CD4-positive, alpha-beta T cell treated with Interleukin-6 at 100 ng/mL for 8 hours (primary cell): ENCODE data around the gene VPS11.
"Not testable (repeated sequence)": the region's sequence is repeated elsewhere in the genome, so short reads cannot be mapped to it uniquely, and the experiment has no call there.

Experiments
- DNase-seq: peaks from one replicate; pipeline ENCODE4 v3.0.0-alpha.2; 2020; ENCODE audit warnings: mixed read lengths, low spot score

VPS11 gene

DNA sequence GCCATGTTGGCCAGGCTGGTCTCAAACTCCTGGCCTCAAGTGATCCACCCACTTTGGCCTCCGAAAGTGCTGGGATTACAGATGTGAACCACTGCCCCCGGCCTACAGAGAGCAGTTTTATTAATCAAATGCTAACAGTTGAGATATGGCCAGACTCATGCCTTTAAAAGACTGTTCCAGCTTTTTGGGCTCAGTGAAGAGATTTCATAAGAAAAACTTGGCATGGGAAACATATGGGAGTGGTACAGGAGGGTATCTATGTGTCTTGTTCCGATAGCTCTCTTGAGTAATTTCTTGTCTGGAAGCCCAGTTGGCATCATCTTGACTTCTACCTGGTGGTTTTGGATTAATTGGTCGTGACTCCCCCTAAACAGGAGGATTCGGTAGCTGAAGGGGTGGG lies 28.7 kb upstream of the VPS11 start:
- DNase-seq: no peak

GRCh38 chr11:119039471-119039870 lies 28.1 kb upstream of the VPS11 start:
- not testable (repeated sequence) for DNase-seq

GRCh38 chr11:119041821-119042514 lies 25.6 kb upstream of the VPS11 start:
- DNase-seq: no peak

- DNase-seq: no peak
These were observed 24.7 kb upstream of the VPS11 start for GRCh38 chr11:119042927-119043326.

- no peak for DNase-seq
These were observed 22.9 kb upstream of the VPS11 start for GRCh38 chr11:119044708-119045107.

DNA sequence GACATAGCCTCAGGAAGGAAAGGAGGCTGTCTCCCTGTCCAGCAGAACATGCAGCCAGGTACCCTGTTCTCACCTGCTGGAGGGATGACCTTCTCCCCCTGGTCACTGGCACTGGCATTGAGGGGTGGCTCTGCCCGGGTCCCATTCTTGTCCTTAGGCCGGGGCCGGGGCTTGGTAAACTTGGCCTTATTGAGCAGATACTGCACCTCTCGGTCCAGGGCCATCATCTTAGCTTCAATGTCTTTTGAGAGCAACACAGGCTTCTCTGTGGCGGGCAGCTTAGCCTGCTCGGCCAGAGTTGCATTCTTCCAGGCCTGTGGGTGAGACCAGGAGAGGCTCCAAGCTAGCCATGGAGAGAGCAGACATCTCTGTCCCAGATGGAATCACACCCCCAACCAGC lies 21.1 kb upstream of the VPS11 start:
- DNase-seq: no peak

DNA sequence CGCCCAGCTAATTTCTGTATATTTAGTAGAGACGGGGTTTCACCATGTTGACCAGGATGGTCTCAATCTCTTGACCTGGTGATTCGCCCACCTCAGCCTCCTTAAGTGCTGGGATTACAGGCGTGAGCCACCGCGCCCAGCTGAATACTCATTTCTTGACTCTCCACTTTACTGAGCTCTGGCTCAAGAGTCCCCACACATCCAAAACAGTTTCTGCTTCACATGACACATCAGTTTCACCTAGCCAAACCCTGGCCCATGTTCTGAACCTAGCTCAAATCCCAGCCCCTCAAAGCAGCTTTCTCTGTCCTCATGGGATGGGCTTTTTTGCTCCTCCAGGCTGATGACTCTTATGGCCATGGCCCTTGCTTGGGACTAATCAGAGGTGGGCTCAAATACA lies 20.4 kb upstream of the VPS11 start:
- no peak for DNase-seq

- no peak for DNase-seq
These were observed 19.0 kb upstream of the VPS11 start for GRCh38 chr11:119048644-119049043.

DNA sequence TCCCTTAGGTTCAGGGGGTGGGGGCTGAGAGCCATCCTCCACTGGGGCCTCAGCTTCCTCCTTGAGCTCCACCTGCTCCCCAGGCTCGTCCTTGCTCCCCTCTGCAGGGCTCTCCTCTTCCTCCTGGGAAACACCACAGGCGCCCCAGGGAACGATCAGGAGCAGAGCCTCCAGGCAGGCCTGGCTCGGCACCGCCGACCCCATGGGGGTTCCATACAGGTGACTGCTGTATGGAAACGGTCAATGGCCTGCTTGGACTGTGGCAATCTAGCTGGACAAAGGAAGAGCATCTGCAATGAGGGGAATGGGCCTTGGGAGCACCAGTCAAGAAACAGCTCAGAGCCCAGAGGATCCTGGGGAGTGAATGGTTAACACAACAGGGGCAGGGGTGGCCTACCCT lies 18.5 kb upstream of the VPS11 start:
- no peak for DNase-seq

DNA sequence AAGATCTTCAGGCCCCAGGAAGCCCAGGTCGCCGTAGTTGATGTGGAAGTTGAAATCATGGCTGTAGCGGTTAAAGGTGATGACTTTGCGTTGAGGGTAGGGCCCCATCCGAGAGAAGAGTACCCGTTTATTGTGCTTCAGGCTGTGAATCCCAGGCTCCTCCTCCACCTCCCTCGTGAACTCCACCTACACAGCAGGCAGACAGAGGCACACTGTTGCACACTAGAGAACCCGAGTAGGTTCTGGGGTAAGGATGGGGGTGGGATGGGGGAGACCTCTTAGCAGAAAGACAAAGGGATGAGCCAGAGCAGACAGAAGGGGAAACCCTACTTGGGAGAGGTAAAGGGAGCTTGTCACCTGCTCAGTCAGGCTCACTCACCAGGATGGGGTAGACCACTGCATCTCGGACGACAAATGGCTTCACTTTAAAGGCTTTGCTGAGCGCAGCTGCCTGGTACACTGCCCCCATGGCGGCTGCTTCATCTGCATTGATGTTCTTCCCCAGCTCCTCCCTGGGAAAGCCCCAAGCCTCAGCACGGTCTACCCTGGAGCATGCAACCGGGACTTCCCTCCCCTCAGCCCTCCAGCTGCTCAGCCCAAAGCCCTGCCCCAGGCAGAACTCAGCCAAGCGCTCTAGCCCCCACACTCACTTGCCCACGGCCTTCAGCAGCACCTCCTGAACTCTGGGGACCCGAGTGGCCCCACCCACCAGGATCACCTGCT lies 16.0 kb upstream of the VPS11 start:
- DNase-seq: no peak

GRCh38 chr11:119052163-119052814 lies 15.3 kb upstream of the VPS11 start:
- no peak for DNase-seq

- no peak for DNase-seq
These were observed 13.2 kb upstream of the VPS11 start for GRCh38 chr11:119054418-119054817.

GRCh38 chr11:119055901-119056300 lies 11.7 kb upstream of the VPS11 start:
- no peak for DNase-seq

GRCh38 chr11:119056421-119056999 lies 11.1 kb upstream of the VPS11 start:
- DNase-seq: peak; percentile 18

DNA sequence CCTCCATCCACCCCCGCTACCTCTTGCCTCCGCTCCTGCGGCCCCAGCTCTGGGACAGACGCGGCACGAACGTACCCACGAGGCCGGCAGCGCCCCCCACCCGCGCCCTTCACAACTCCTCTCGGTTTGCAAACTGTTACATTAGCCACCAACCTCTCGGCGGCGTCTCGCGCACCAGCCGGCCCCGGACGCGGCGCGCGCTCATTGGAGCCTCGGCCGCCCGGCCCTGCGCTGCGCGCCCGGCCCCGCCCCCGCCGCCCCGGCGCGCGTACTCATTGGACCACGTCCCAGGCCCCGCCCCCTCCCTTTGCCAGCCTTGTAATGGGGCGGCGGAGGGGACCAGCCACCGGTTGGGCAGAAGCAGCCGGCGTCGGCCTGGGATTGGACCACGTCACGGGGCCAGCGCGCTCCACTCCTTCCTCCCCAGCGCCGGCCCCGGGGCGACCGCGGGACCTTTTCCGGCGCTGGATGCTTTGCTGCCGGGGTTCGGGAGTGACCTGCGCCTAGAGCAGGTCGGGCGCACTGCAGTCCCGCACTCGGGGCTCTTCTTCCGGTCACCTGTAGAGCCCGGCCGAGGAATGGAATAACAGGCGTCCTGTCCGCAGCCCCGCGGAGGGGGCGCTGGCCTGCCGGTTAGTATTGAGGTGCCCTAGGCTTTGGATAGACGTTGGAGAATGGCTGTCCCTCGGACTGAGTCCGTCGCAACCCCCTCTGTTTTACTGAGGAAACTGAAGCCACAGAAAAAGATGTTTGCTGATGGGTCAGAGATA lies 10.4 kb upstream of the VPS11 start, which contains the start of gene HYOU1:
Gene HYOU1 (minus strand): TSS at position 206 of the 770 bp plus-strand sequence. CDS start 1,045 bp downstream, outside the sequence.
- peak; percentile 98 for DNase-seq

DNA sequence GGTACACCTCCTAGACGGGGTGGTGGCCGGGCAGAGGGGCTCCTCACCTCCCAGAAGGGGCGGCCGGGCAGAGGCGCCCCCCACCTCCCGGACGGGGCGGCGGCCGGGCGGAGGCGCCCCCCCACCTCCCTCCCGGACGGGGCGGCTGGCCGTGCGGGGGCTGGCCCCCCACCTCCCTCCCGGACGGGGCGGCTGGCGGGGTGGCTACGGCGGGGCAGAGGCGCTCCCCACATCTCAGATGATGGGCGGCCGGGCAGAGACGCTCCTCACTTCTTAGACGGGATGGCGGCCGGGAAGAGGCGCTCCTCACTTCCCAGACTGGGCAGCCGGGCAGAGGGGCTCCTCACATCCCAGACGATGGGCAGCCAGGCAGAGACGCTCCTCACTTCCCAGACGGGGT lies 8.5 kb upstream of the VPS11 start:
- not testable (repeated sequence) for DNase-seq

DNA sequence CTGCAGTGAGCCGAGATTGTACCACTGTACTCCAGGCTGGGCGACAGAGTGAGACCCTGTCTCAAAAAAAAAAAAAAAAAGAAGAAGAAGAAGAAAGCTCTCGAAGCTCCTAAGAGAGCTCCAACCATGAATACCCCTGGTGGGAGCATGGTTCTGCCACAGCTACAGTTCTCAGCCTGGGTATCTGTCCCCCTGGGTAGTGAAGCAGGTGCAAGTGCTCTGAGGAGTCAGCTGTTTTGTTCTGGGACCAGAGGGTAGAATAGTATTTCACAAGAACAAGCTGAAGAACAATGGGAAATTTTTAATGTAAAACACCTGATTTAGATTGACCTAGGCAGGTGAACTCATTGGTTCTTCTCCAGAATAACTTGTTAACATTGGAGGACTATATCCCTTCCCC lies 6.4 kb upstream of the VPS11 start:
- DNase-seq: no peak

DNA sequence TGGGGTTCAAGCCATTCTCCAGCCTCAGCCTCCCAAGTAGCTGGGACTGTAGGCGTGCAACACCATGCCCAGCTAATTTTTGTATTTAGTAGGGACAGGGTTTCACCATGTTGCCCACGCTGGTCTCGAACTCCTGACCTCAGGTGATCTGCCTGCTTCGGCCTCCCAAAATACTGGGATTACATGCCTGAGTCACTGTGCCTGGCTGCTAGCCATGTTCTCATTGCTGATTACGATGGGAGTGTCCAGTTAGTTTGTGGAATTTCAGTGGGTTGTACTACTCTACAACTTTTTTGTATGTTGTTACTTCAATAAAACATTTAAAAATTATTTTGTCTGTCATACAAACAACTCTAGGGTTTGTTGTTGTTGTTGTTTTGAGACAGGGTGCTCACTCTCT lies 4.8 kb upstream of the VPS11 start:
- no peak for DNase-seq

DNA sequence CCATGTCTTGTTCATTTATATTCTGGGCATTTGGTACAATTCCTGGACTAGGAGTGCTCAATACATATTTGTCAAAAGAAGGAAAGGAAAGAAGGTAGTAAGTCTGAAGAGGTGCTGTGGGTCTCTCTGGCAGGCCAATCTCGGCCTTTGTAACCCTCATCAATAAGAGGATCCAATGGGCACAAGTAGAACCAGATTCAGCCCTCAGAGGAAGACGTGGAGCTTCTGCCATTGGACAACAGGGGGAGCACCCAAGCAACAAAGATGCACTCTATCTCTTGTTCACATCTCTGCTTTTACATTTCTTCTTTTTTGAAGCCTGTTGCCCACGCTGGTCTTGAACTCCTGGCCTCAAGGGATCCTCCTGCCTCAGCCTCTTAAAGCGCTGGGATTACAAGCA lies 2.2 kb upstream of the VPS11 start:
- peak; percentile 53 for DNase-seq

GRCh38 chr11:119077839-119078238 lies 10.2 kb downstream of the VPS11 start:
- DNase-seq: no peak

GRCh38 chr11:119078675-119079420 lies 11.2 kb downstream of the VPS11 start:
- DNase-seq: no peak
